Adrenal gland (tissue), 5 donors: ENCODE data around the gene GNAT1.

Experiments used
- CTCF ChIP-seq, 6 experiments: fragments of 450-650 bp in 4 of 6; fragments of 200-600 bp in 2 of 6; sonication (generic) in 1 of 6; IDR thresholded peaks; 1 replicate in 5 of 6; 2 replicates in 1 of 6; pipeline versions ENCODE4 v1.5.1 to v1.8.0; 2016 to 2021; ENCODE audit warnings: antibody characterized with exemption in 6 of 6, mild to moderate bottlenecking in 2 of 6, moderate library complexity in 1 of 6
- POLR2A ChIP-seq, 2 donors: fragments of 450-650 bp; IDR thresholded peaks; one replicate each; pipeline ENCODE4 v1.6.1; 2017; ENCODE audit warnings: antibody characterized with exemption in 2 of 2, mild to moderate bottlenecking in 2 of 2, moderate library complexity in 1 of 2
- donor health status: DM: no; HTN: no; CAD: no.

DNA sequence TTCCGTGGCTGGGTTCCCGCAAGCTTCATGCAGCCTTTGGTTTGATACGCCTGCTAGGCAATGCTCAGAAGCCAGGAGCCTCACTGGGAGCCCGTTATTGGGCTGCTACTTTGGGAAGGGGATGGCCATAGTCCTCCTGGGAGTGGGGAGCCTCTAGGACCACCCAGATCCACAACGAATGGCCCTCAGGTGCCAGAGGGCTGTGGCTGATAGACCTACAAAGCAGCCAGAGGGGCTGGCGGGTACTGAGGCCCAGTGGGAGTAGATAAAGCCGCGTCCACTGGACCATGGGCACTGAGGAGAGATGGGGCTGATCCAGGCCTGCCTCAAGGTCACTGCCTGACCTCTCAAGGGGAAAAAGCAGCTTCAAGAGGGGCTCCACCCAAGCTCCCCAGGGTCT is 714 bp downstream of the GNAT1 start:
- TF ChIP-seq POLR2A (IDR thresholded peaks at IDR 0.05), result no peak
- no peak for TF ChIP-seq CTCF (IDR thresholded peaks at IDR 0.05)
